ENCODE data around the gene MFSD1.

- TF ChIP-seq CTCF (IDR thresholded peaks at IDR 0.05) (no peak), EP300 (IDR thresholded peaks at IDR 0.05) (no peak)
Observed at GRCh38 chr3:158847885-158848284, 46.0 kb downstream of the MFSD1 start.
